H1 (cell line): ENCODE data around the gene NOS1AP. TPM values are rescaled to one million over a fixed set of nuclear protein-coding genes. Genes with fewer than 3 reads are reported as not detected.

Source experiments
- KDM1A ChIP-seq: fragments of 200-600, 300-600 bp; sonication (generic); IDR thresholded peaks from 2 replicates; pipeline ENCODE4 v1.7.1; 2016; ENCODE audit warnings: mild to moderate bottlenecking, low read length, borderline replicate concordance
- KDM5A ChIP-seq: fragments of 200-600 bp; IDR thresholded peaks from 2 replicates; pipeline ENCODE4 v1.7.1; 2012; ENCODE audit warnings: mild to moderate bottlenecking, low read length, inconsistent platforms, mixed read lengths
- POLR2A ChIP-seq, 2 experiments: IDR thresholded peaks; 1 replicate in 1 of 2; 2 replicates in 1 of 2; pipeline ENCODE4 v1.6.1; 2011; ENCODE audit warnings: low read depth in 2 of 2, low read length in 2 of 2, mild to moderate bottlenecking in 2 of 2; ENCODE audit errors: control extremely low read depth in 1 of 2
- polyA plus RNA-seq, 7 experiments: library from polyadenylated mRNA; depleted of rRNA in 3 of 7; stranded (reverse) in 5 of 7; unstranded in 2 of 7; fragments of >200 nt in 5 of 7; fragments of 200-250 nt in 2 of 7; gene quantifications; 1 replicate in 5 of 7; 2 replicates in 1 of 7; 4 replicates in 1 of 7; pipeline versions ENCODE4 v1.2.1 to v1.2.3, GENCODE V29; 2011 to 2013; ENCODE audit warnings: missing spikeins in 2 of 7, mixed read lengths in 2 of 7
- total RNA-seq: library from RNA; stranded (reverse); fragmentation: NEBNext Ultra II Directional; extraction: Animal tissue kit (Norgen Biotek cat#: 25700); gene quantifications from 2 replicates; pipeline ENCODE4 v1.2.1, GENCODE V29; 2021

Gene NOS1AP
- total and polyA plus RNA-seq, 2 of the 8 experiments (the other 6 are each of a cell fraction or from before 2014, with no cell fraction given): 2.4 to 12.1 TPM

- TF ChIP-seq KDM1A: no peak
- no peak for TF ChIP-seq KDM5A
- TF ChIP-seq POLR2A (IDR thresholded peaks at IDR 0.05; ENCODE audit: control extremely low read depth in 1 of 2, low read depth in 2 of 2, low read length in 2 of 2): no peak
Measured at GRCh38 chr1:162327788-162328165, 258.3 kb downstream of the NOS1AP start (continued).
